ENCODE data around the gene PRXL2C. TPM values are rescaled to one million over a fixed set of nuclear protein-coding genes. Genes with fewer than 3 reads are reported as not detected.

PRXL2C gene
- total RNA-seq, 3 donors from 2014 or later: 14.3 to 26.1 (median 16.1) TPM

- no peaks in the 10 kb centered on the region for H3K36me3 ChIP-seq
- no peak for DNase-seq (ENCODE audit: low spot score in 2 of 2)
- H3K27ac ChIP-seq: peak overlapping the region in 1 of 2 donors; percentile 16
- no peak for TF ChIP-seq CTCF (IDR thresholded peaks at IDR 0.05)
- TF ChIP-seq POLR2AphosphoS5 (IDR thresholded peaks at IDR 0.05): no peak
- no peak for TF ChIP-seq POLR2A (IDR thresholded peaks at IDR 0.05)
- intact Hi-C loops (cut with DNase I; ENCODE audit: low total_unique reads): no loop called here
- no peak overlapping the region for H3K4me3 ChIP-seq
- H3K27me3 ChIP-seq: no peaks in the 10 kb centered on the region
- no peaks in the 10 kb centered on the region for H3K9me3 ChIP-seq
- peaks cover 0 to 1% of the 10 kb centered on the region in 2 donors for H3K4me1 ChIP-seq
Measured at GRCh38 chr9:96612966-96613589, 42.0 kb downstream of the PRXL2C start.

GRCh38 chr9:96612105-96612965, 42.8 kb downstream of the PRXL2C start:
- peak overlapping the region; percentile 45 to 65 for H3K27ac ChIP-seq
- H3K9me3 ChIP-seq: no peaks in the 10 kb centered on the region
- peak overlapping the region in 1 of 3 donors; percentile 34 for H3K4me3 ChIP-seq
- intact Hi-C loops (cut with DNase I; ENCODE audit: low total_unique reads): no loop called here
- H3K27me3 ChIP-seq: no peaks in the 10 kb centered on the region
- H3K4me1 ChIP-seq: no peaks in the 10 kb centered on the region
- DNase-seq (ENCODE audit: low spot score in 2 of 2): no peak
- no peaks in the 10 kb centered on the region for H3K36me3 ChIP-seq
- TF ChIP-seq POLR2AphosphoS5 (IDR thresholded peaks at IDR 0.05): peak in 2 of 3 donors; percentile 42 to 71
- no peak for TF ChIP-seq POLR2A (IDR thresholded peaks at IDR 0.05)

GRCh38 chr9:96611302-96611701, 43.8 kb downstream of the PRXL2C start:
- intact Hi-C loops (cut with DNase I; ENCODE audit: low total_unique reads): no loop called here
- H3K27me3 ChIP-seq: no peaks in the 10 kb centered on the region
- H3K9me3 ChIP-seq: no peaks in the 10 kb centered on the region
- TF ChIP-seq POLR2A (IDR thresholded peaks at IDR 0.05) (no peak), CTCF (IDR thresholded peaks at IDR 0.05) (no peak), POLR2AphosphoS5 (IDR thresholded peaks at IDR 0.05) (no peak)
- no peak for DNase-seq (ENCODE audit: low spot score in 2 of 2)
- H3K27ac ChIP-seq: no peak overlapping the region
- H3K4me3 ChIP-seq: no peak overlapping the region
- H3K4me1 ChIP-seq: no peaks in the 10 kb centered on the region
- H3K36me3 ChIP-seq: no peaks in the 10 kb centered on the region

- Histone ChIP-seq H3K4me1 (no peaks in the 10 kb centered on the region), H3K27me3 (no peaks in the 10 kb centered on the region), H3K27ac (no peak overlapping the region), H3K36me3 (no peaks in the 10 kb centered on the region), H3K9me3 (no peaks in the 10 kb centered on the region), H3K4me3 (no peak overlapping the region)
- TF ChIP-seq POLR2A (IDR thresholded peaks at IDR 0.05) (no peak), CTCF (IDR thresholded peaks at IDR 0.05) (no peak), POLR2AphosphoS5 (IDR thresholded peaks at IDR 0.05) (no peak)
- no peak for DNase-seq (ENCODE audit: low spot score in 2 of 2)
- intact Hi-C loops (cut with DNase I; ENCODE audit: low total_unique reads): no loop called here
Measured at GRCh38 chr9:96609732-96610131, 45.4 kb downstream of the PRXL2C start.

- DNase-seq (ENCODE audit: low spot score in 2 of 2): no peak
- intact Hi-C loops (cut with DNase I; ENCODE audit: low total_unique reads): no loop called here
- H3K27ac ChIP-seq: no peak overlapping the region
Measured at GRCh38 chr9:96607971-96608370, 47.1 kb downstream of the PRXL2C start.

More at GRCh38 chr9:96607971-96608370, 47.1 kb downstream of the PRXL2C start:
- Histone ChIP-seq H3K4me1 (no peaks in the 10 kb centered on the region), H3K36me3 (no peaks in the 10 kb centered on the region), H3K9me3 (no peaks in the 10 kb centered on the region), H3K27me3 (no peaks in the 10 kb centered on the region), H3K4me3 (no peak overlapping the region)
- TF ChIP-seq CTCF (IDR thresholded peaks at IDR 0.05) (no peak), POLR2AphosphoS5 (IDR thresholded peaks at IDR 0.05) (no peak), POLR2A (IDR thresholded peaks at IDR 0.05) (no peak)

Measured in breast epithelium (tissue), 4 donors.